GM19438 (cell line): ENCODE measurements around the gene ABHD2.
A peak's percentile ranks its signal among the peaks of the same experiment; 100 is the strongest.

Experiments
- ATAC-seq: cut with Tn5 transposase; IDR thresholded peaks from one replicate; pipeline ENCODE4 v1.9.1; 2021; ENCODE audit warnings: low read depth; ENCODE audit not compliant: unreplicated experiment

ABHD2 gene

GRCh38 chr15:89096664-89097063, 8.4 kb downstream of the ABHD2 start:
- ATAC-seq: no peak

- no peak for ATAC-seq
These were observed 9.1 kb downstream of the ABHD2 start for GRCh38 chr15:89097313-89097712.

- ATAC-seq: no peak
These were observed 10.0 kb downstream of the ABHD2 start for GRCh38 chr15:89098281-89098680.

GRCh38 chr15:89099968-89100367, 11.7 kb downstream of the ABHD2 start:
- no peak for ATAC-seq

- ATAC-seq: no peak
These were observed 13.3 kb downstream of the ABHD2 start for GRCh38 chr15:89101302-89102193.

- no peak for ATAC-seq
These were observed 15.4 kb downstream of the ABHD2 start for GRCh38 chr15:89103481-89104171.

- no peak for ATAC-seq
These were observed 15.9 kb downstream of the ABHD2 start for GRCh38 chr15:89104172-89104564.

- no peak for ATAC-seq
These were observed 16.9 kb downstream of the ABHD2 start for GRCh38 chr15:89105147-89105546.

GRCh38 chr15:89106200-89106599, 17.9 kb downstream of the ABHD2 start:
- no peak for ATAC-seq

- no peak for ATAC-seq
These were observed 19.7 kb downstream of the ABHD2 start for GRCh38 chr15:89107984-89108383.

- ATAC-seq: no peak
These were observed 20.6 kb downstream of the ABHD2 start for GRCh38 chr15:89108835-89109234.

GRCh38 chr15:89109238-89109637, 21.0 kb downstream of the ABHD2 start:
- ATAC-seq: no peak

GRCh38 chr15:89110060-89110459, 21.8 kb downstream of the ABHD2 start:
- no peak for ATAC-seq

- ATAC-seq: no peak
These were observed 23.1 kb downstream of the ABHD2 start for GRCh38 chr15:89111352-89111751.

GRCh38 chr15:89111961-89112340, 23.7 kb downstream of the ABHD2 start:
- no peak for ATAC-seq

- ATAC-seq: peak; percentile 89
These were observed 24.2 kb downstream of the ABHD2 start for GRCh38 chr15:89112341-89112971.

GRCh38 chr15:89113296-89114024, 25.2 kb downstream of the ABHD2 start:
- ATAC-seq: no peak

GRCh38 chr15:89114990-89115389, 26.7 kb downstream of the ABHD2 start:
- no peak for ATAC-seq

- ATAC-seq: no peak
These were observed 27.3 kb downstream of the ABHD2 start for GRCh38 chr15:89115547-89115946.

- ATAC-seq: no peak
These were observed 28.1 kb downstream of the ABHD2 start for GRCh38 chr15:89116404-89116803.

GRCh38 chr15:89117790-89118189, 29.5 kb downstream of the ABHD2 start:
- ATAC-seq: no peak
